Posterior vena cava (tissue), 2 donors: ENCODE data around the gene AHCY. TPM values are rescaled to one million over a fixed set of nuclear protein-coding genes. Genes with fewer than 3 reads are reported as not detected.

Source experiments
- DNase-seq: peaks from one replicate; pipeline ENCODE4 v3.0.0-alpha.2; 2020; ENCODE audit warnings: low spot score
- intact Hi-C, 2 donors: fragments of 100-400 bp; cut with DNase I; formaldehyde crosslinking; loops; one replicate each; pipeline versions ENCODE4 v1.14.1 to v1.14.2; 2022 to 2023
- total RNA-seq, 2 donors: library from RNA; stranded (reverse); fragmentation: NEBNext Ultra II Directional; extraction: Animal tissue kit (Norgen Biotek cat#: 25700); gene quantifications; one replicate each; pipeline ENCODE4 v1.2.1, GENCODE V29; 2021
- donor health status: DM: yes; HTN: yes; CAD: no.
- donor health status: DM: yes; HTN: yes; CAD: no.

Gene AHCY
- total RNA-seq, 2 donors from 2014 or later: 35.1 to 43.1 TPM

GRCh38 chr20:34237942-34238341 lies 65.2 kb downstream of the AHCY start:
- DNase-seq: no peak
- intact Hi-C loops: no loop called here

GRCh38 chr20:34235875-34236274 lies 67.3 kb downstream of the AHCY start:
- intact Hi-C loops: no loop called here
- DNase-seq: no peak

GRCh38 chr20:34233687-34234086 lies 69.5 kb downstream of the AHCY start:
- intact Hi-C loops: no loop called here
- no peak for DNase-seq

- no peak for DNase-seq
- intact Hi-C loops: no loop called here
These were observed 70.6 kb downstream of the AHCY start for GRCh38 chr20:34232494-34233087.

GRCh38 chr20:34231634-34232033 lies 71.5 kb downstream of the AHCY start:
- no peak for DNase-seq
- intact Hi-C loops: no loop called here

Other genes with a start within 250 kb of the AHCY start
- 10 to 100 TPM; 45.0 to 50.2 TPM for gene EIF2S2, start 191.1 kb downstream of the AHCY start, total RNA-seq
- gene ASIP, start 61.9 kb downstream of the AHCY start, total RNA-seq: not detected
- gene ITCH, start 59.9 kb upstream of the AHCY start, total RNA-seq: 10 to 100 TPM; 51.8 to 64.8 TPM
- gene DYNLRB1, start 213.1 kb upstream of the AHCY start, total RNA-seq: 100 to 1,000 TPM; 116 to 124 TPM